Activated CD8-positive, alpha-beta memory T cell treated with anti-CD3 and anti-CD28 coated beads for 1 hour (primary cell): ENCODE measurements around the gene RNF31.

ENCODE experiments used
- DNase-seq, 2 donors: peaks; one replicate each; pipeline ENCODE4 v3.0.0-alpha.2; 2020; ENCODE audit warnings: low read depth in 1 of 2; ENCODE audit errors: extremely low read depth in 1 of 2

RNF31 gene

GRCh38 chr14:24137529-24138395 lies 9.5 kb upstream of the RNF31 start:
- no peak for DNase-seq

GRCh38 chr14:24138396-24139271 lies 8.7 kb upstream of the RNF31 start:
- no peak for DNase-seq

- DNase-seq = no peak
Observed at GRCh38 chr14:24139272-24139934, 7.9 kb upstream of the RNF31 start.

- DNase-seq = peak; percentile 98 to 100
Observed at GRCh38 chr14:24141097-24141880, 6.0 kb upstream of the RNF31 start, which contains the start of gene EMC9. TSS of gene EMC9 (minus strand) at chr14:24141591. CDS start at chr14:24141304, 287 bp downstream.

GRCh38 chr14:24143511-24143910 lies 3.8 kb upstream of the RNF31 start:
- no peak for DNase-seq

- no peak for DNase-seq
Observed at GRCh38 chr14:24144451-24144850, 2.8 kb upstream of the RNF31 start.

- DNase-seq = no peak
Observed at GRCh38 chr14:24145219-24145618, 2.1 kb upstream of the RNF31 start.

- no peak for DNase-seq
Observed at GRCh38 chr14:24145690-24146452, 1.4 kb upstream of the RNF31 start.

GRCh38 chr14:24146453-24146977 lies 783 bp upstream of the RNF31 start, which contains the start of gene PSME2:
TSS of gene PSME2 (minus strand) at chr14:24146610. CDS start at chr14:24146581, 29 bp downstream.
- peak; percentile 38 to 65 for DNase-seq

- no peak for DNase-seq
Observed at GRCh38 chr14:24147761-24148428, 597 bp downstream of the RNF31 start.

- DNase-seq = no peak
Observed at GRCh38 chr14:24149302-24149969, 2.1 kb downstream of the RNF31 start.

- no peak for DNase-seq
Observed at GRCh38 chr14:24150061-24150460, 2.8 kb downstream of the RNF31 start.

- DNase-seq = no peak
Observed at GRCh38 chr14:24150567-24150966, 3.3 kb downstream of the RNF31 start.

GRCh38 chr14:24150993-24151392 lies 3.7 kb downstream of the RNF31 start:
- no peak for DNase-seq

- DNase-seq = no peak
Observed at GRCh38 chr14:24151404-24152080, 4.2 kb downstream of the RNF31 start.

GRCh38 chr14:24155100-24155499 lies 7.8 kb downstream of the RNF31 start:
- DNase-seq = no peak

GRCh38 chr14:24156840-24157239 lies 9.5 kb downstream of the RNF31 start:
- DNase-seq = no peak

- no peak for DNase-seq
Observed at GRCh38 chr14:24157331-24157730, 10.0 kb downstream of the RNF31 start.
